Upper lobe of left lung (tissue), 6 donors: ENCODE measurements around the gene IFIT1B. TPM values are rescaled to one million over a fixed set of nuclear protein-coding genes. Genes with fewer than 3 reads are reported as not detected.

Experiments
- ATAC-seq, 2 donors: fragments of 200-7000 bp; cut with Tn5 transposase; one replicate each; pipeline ENCODE4 v1.9.1; 2022; ENCODE audit warnings: mild to moderate bottlenecking in 2 of 2, moderate library complexity in 2 of 2; ENCODE audit not compliant: low FRiP score in 2 of 2
- DNase-seq, 2 donors: peaks; one replicate each; pipeline ENCODE4 v3.0.0-alpha.2; 2019 to 2020
- H3K27ac ChIP-seq, 4 donors: fragments of 200-600 bp; sonication (generic); one replicate each; pipeline ENCODE4 v1.5.1; 2016 to 2019
- H3K27me3 ChIP-seq, 4 donors: fragments of 200-600 bp; sonication (generic); one replicate each; pipeline ENCODE4 v1.5.1; 2017 to 2019
- H3K36me3 ChIP-seq, 4 donors: fragments of 200-600 bp; sonication (generic); one replicate each; pipeline ENCODE4 v1.5.1; 2016 to 2019
- H3K4me1 ChIP-seq, 4 donors: fragments of 200-600 bp; sonication (generic); one replicate each; pipeline ENCODE4 v1.5.1; 2018 to 2019
- H3K4me3 ChIP-seq, 4 donors: fragments of 200-600 bp; sonication (generic); one replicate each; pipeline ENCODE4 v1.5.1; 2017 to 2019; ENCODE audit warnings: mild to moderate bottlenecking in 2 of 4, moderate library complexity in 1 of 4
- H3K9me3 ChIP-seq, 4 donors: fragments of 200-600 bp; sonication (generic); one replicate each; pipeline ENCODE4 v1.5.1; 2018 to 2019
- EP300 ChIP-seq, 4 donors: sonication (generic); formaldehyde crosslinking; IDR thresholded peaks; one replicate each; pipeline ENCODE4 v1.5.1; 2017; ENCODE audit warnings: antibody characterized with exemption in 4 of 4, control low read depth in 2 of 4
- POLR2A ChIP-seq, 4 donors: fragments of 450-650 bp; IDR thresholded peaks; one replicate each; pipeline ENCODE4 v1.5.1; 2016 to 2017; ENCODE audit warnings: antibody characterized with exemption in 4 of 4, mild to moderate bottlenecking in 2 of 4
- POLR2AphosphoS5 ChIP-seq, 2 donors: sonication (generic); formaldehyde crosslinking; IDR thresholded peaks; one replicate each; pipeline ENCODE4 v1.5.1; 2017; ENCODE audit warnings: antibody characterized with exemption in 2 of 2
- WGBS, 2 donors: methylation state at CpG; one replicate each; pipeline ENCODE4 v1.1.5; 2017 to 2018; 5-methylcytosine and 5-hydroxymethylcytosine counted together
- total RNA-seq, 6 donors: library from RNA; depleted of rRNA in 4 of 6; stranded (reverse); fragments of >200 nt in 4 of 6; gene quantifications; one replicate each; pipeline versions ENCODE4 v1.1.0 to v1.2.1, GENCODE V29; 2016 to 2021
- TF ChIP-seq, protein P1 (sequence below), 6 experiments: fragments of 450-650 bp in 4 of 6; fragments of 200-600 bp in 2 of 6; sonication (generic) in 2 of 6; IDR thresholded peaks; one replicate each; pipeline ENCODE4 v1.5.1; 2016 to 2019; ENCODE audit warnings: antibody characterized with exemption in 6 of 6
- donor health status: DM: no; HTN: no; CAD: no; lungs with moderate emphysema.
- donor health status: DM: no; HTN: yes; CAD: no; lungs with severe emphysema.

The IFIT1B gene
- total RNA-seq, 6 donors from 2014 or later, result 0.20 to 0.59 TPM; not detected in 4

DNA sequence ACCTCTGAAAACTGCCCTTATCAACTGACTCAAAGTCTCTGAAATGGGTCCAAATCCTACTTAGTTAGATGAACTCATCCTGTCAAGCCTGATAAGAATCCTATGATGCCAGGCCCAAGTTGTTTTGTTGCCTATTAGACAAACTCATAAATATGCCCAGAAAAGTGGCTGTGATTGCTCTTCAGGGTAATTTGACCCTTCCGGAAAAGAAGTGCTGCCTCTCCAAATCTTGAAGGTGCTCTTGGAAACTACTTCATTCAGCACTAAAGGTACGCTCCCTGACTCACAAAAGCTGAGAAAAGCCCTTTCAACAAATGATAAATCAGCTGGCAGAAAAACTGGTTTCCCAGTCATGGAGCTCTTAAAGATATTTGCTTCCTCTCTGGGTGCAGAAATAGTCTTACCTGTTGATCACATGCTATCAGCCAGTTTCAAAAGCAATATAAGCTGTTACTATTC is 43.2 kb downstream of the IFIT1B start:
- DNase-seq (peak in 1 of 2 donors; percentile 38), ATAC-seq (peak; percentile 60 to 83)
- Histone ChIP-seq H3K27me3 (no peaks in the 10 kb centered on the region), H3K27ac (peak overlapping the region; percentile 23 to 78 (median 65)), H3K36me3 (peaks cover 0 to 30% (median 2%) of the 10 kb centered on the region in 4 donors), H3K4me1 (peaks cover 35 to 53% (median 42%) of the 10 kb centered on the region in 4 donors), H3K4me3 (no peak overlapping the region), H3K9me3 (no peaks in the 10 kb centered on the region)
- TF ChIP-seq POLR2A (IDR thresholded peaks at IDR 0.05) (peak in 1 of 4 donors; percentile 36), EP300 (IDR thresholded peaks at IDR 0.05) (peak in 3 of 4 donors; percentile 69 to 96 (median 81)), POLR2AphosphoS5 (IDR thresholded peaks at IDR 0.05) (peak in 1 of 2 donors; percentile 49)
- TF ChIP-seq, protein P1, sequence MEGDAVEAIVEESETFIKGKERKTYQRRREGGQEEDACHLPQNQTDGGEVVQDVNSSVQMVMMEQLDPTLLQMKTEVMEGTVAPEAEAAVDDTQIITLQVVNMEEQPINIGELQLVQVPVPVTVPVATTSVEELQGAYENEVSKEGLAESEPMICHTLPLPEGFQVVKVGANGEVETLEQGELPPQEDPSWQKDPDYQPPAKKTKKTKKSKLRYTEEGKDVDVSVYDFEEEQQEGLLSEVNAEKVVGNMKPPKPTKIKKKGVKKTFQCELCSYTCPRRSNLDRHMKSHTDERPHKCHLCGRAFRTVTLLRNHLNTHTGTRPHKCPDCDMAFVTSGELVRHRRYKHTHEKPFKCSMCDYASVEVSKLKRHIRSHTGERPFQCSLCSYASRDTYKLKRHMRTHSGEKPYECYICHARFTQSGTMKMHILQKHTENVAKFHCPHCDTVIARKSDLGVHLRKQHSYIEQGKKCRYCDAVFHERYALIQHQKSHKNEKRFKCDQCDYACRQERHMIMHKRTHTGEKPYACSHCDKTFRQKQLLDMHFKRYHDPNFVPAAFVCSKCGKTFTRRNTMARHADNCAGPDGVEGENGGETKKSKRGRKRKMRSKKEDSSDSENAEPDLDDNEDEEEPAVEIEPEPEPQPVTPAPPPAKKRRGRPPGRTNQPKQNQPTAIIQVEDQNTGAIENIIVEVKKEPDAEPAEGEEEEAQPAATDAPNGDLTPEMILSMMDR (IDR thresholded peaks at IDR 0.05), result peak in 1 of 6 experiments; percentile 4
- 66 to 92% methylated on average over 2 of the region's 2 CpGs for WGBS, 2 donors

DNA sequence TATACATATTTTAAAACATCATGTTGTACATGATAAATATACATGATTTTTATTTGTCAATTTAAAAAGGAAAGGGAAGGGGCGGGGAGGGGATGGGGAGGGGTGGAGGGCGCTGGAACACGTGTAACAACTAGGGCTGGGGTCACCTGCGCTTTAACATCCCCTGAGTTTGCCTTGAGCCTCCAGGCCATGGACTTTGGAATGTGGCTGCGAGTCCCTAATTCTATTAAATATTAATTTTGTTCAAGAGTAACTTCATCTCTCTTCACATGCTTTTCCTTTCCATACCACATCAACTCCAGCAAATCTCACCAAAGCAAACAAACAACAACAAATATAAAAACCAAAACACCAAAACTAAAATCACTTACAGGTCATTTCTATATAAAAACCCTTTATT is 47.1 kb downstream of the IFIT1B start:
- H3K27ac ChIP-seq, result no peak overlapping the region
- peaks cover 4 to 15% (median 10%) of the 10 kb centered on the region in 4 donors for H3K4me1 ChIP-seq
- 66 to 73% methylated on average over 5 of the region's 5 CpGs for WGBS, 2 donors
- H3K4me3 ChIP-seq, result no peak overlapping the region
- peaks cover 0 to 19% (median 0%) of the 10 kb centered on the region in 4 donors for H3K36me3 ChIP-seq
- ATAC-seq (no peak), DNase-seq (no peak)
- TF ChIP-seq POLR2AphosphoS5 (IDR thresholded peaks at IDR 0.05) (no peak), EP300 (IDR thresholded peaks at IDR 0.05) (no peak)
- TF ChIP-seq, protein P1 (IDR thresholded peaks at IDR 0.05), result no peak
- no peaks in the 10 kb centered on the region for H3K27me3 ChIP-seq
- no peaks in the 10 kb centered on the region for H3K9me3 ChIP-seq

DNA sequence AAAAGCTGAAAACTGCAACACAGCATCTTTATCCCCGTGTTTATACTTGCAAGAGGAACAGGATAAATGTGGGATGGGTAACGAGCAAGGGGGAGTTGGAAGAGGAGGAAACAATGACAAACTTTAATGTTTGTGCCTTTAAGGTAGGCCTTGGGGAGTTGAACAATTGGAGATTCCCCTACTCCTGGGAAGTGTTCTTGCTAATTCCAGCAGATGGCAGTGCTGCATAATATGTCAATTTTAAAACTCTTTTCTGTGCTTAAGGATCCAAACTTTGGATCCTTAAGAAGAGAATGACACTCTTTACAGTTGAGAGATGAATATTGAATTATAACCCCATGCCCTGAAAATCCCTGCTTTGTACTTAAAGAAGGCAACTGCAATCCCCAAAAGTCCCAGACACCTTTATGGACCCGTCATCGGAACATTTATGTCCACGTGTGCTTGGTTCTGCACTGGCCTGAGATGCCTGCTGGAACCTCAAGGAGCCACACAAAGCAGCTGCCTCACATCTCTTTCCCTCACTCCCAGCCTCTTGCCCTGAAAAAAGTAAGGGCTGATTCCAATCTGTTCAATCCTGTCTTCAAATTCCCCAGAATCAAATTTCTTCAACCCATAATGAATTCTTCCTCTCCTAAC is 48.5 kb downstream of the IFIT1B start:
- TF ChIP-seq POLR2AphosphoS5 (IDR thresholded peaks at IDR 0.05), result no peak
- TF ChIP-seq, protein P1 (IDR thresholded peaks at IDR 0.05), result peak; percentile 62 to 86 (median 79)
- ATAC-seq, result peak; percentile 75 to 87
- 56 to 60% methylated on average over 5 of the region's 5 CpGs for WGBS, 2 donors

DNA sequence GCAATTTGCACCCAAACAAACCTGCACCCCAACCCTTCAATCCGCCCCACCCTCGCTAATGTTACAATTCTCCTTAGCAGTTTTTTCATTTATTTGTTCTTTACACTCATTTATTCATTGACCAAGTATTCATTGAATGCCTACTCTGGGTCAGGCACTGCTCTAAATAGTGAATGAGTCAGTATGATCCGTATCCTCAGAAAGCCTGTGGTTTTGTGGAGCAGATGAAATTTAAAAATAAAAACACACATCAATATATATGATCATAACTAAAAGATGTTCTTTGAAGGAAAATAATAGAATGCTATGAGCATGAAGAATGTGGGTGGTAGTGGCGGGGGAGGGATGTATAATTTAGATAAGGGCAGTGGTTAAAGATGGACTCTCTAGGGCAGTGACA is 49.8 kb downstream of the IFIT1B start:
- H3K4me1 ChIP-seq, result peaks cover 0 to 4% (median 0%) of the 10 kb centered on the region in 4 donors
- no peak for ATAC-seq
- no peak for DNase-seq
- H3K27me3 ChIP-seq, result no peaks in the 10 kb centered on the region
- H3K9me3 ChIP-seq, result no peaks in the 10 kb centered on the region
- no peak overlapping the region for H3K4me3 ChIP-seq
- WGBS, 2 donors, result 90 to 91% methylated on average over 4 of the region's 4 CpGs
- H3K36me3 ChIP-seq, result peaks cover 0 to under 1% (median 0%) of the 10 kb centered on the region in 4 donors
- no peak overlapping the region for H3K27ac ChIP-seq
- no peak for TF ChIP-seq POLR2A (IDR thresholded peaks at IDR 0.05)
- TF ChIP-seq, protein P1 (IDR thresholded peaks at IDR 0.05), result no peak
- no peak for TF ChIP-seq EP300 (IDR thresholded peaks at IDR 0.05)
- no peak for TF ChIP-seq POLR2AphosphoS5 (IDR thresholded peaks at IDR 0.05)

More for the DNA sequence above, 48.5 kb downstream of the IFIT1B start:
- H3K4me1 ChIP-seq, result peaks cover 0 to 8% (median 3%) of the 10 kb centered on the region in 4 donors
- peaks cover 0 to 13% (median 0%) of the 10 kb centered on the region in 4 donors for H3K36me3 ChIP-seq
- no peak overlapping the region for H3K4me3 ChIP-seq
- H3K9me3 ChIP-seq, result no peaks in the 10 kb centered on the region
- DNase-seq, result no peak
- H3K27ac ChIP-seq, result no peak overlapping the region
- no peaks in the 10 kb centered on the region for H3K27me3 ChIP-seq
